Calu3 (cell line): ENCODE results near the gene DDR2. TPM values are rescaled to one million over a fixed set of nuclear protein-coding genes. Genes with fewer than 3 reads are reported as not detected.

Experiments
- BruUV-seq: library from RNA; stranded (reverse); fragments of 400-500 nt; replicated peaks from 2 replicates; lab custom pipeline; 2021; lab: Mats Ljungman, UMichigan
- CTCF ChIA-PET: fragments of 300-600 bp; sonication (Branson Sonifier 250); formaldehyde crosslinking; loops from one replicate; lab custom pipeline; 2022; ENCODE audit warnings: antibody characterized with exemption; lab: Charles Lee
- DNase-seq: peaks from one replicate; pipeline ENCODE4 v3.0.0; 2022
- H3K27ac Mint-ChIP-seq: one replicate; pipeline ENCODE4 v1.8.0; 2022; ENCODE audit warnings: mixed read lengths; ENCODE audit not compliant: unreplicated experiment
- H3K27me3 Mint-ChIP-seq: one replicate; pipeline ENCODE4 v1.8.0; 2022; ENCODE audit warnings: mixed read lengths; ENCODE audit not compliant: unreplicated experiment
- H3K36me3 Mint-ChIP-seq: one replicate; pipeline ENCODE4 v1.8.0; 2022; ENCODE audit warnings: mild to moderate bottlenecking, moderate library complexity, mixed read lengths; ENCODE audit not compliant: insufficient read depth, unreplicated experiment
- H3K4me1 Mint-ChIP-seq: one replicate; pipeline ENCODE4 v1.8.0; 2022; ENCODE audit warnings: mild to moderate bottlenecking, low read depth, mixed read lengths; ENCODE audit not compliant: unreplicated experiment
- H3K4me3 Mint-ChIP-seq: one replicate; pipeline ENCODE4 v1.8.0; 2022; ENCODE audit warnings: mild to moderate bottlenecking, low read depth, moderate library complexity, mixed read lengths; ENCODE audit not compliant: unreplicated experiment
- H3K9me3 Mint-ChIP-seq: one replicate; pipeline ENCODE4 v1.8.0; 2022; ENCODE audit warnings: low read depth, mixed read lengths; ENCODE audit not compliant: unreplicated experiment
- CTCF ChIP-seq: fragments of 200-600 bp; IDR thresholded peaks from one replicate; pipeline ENCODE4 v1.8.0; 2022; ENCODE audit warnings: antibody characterized with exemption; ENCODE audit not compliant: unreplicated experiment
- intact Hi-C: fragments of 100-400 bp; cut with micrococcal nuclease; formaldehyde crosslinking; loops from one replicate; pipeline ENCODE4 v1.10.0; 2022; ENCODE audit not compliant: unreplicated experiment
- total RNA-seq: library from RNA; stranded (reverse); gene quantifications from 2 replicates; pipeline ENCODE4 v1.2.3, GENCODE V29; 2022

The DDR2 gene
- total RNA-seq, 1 experiment from 2014 or later: 0.80 TPM

- no peak for TF ChIP-seq CTCF
- no peaks in the 10 kb centered on the region for H3K4me1 Mint-ChIP-seq
- peaks cover 3% of the 10 kb centered on the region for H3K36me3 Mint-ChIP-seq
- intact Hi-C loops: no loop called here
- no peak overlapping the region for H3K4me3 Mint-ChIP-seq
- BruUV-seq: no TSS peak
- H3K27ac Mint-ChIP-seq: no peak overlapping the region
- CTCF ChIA-PET: no interaction called here
- H3K27me3 Mint-ChIP-seq: no peaks in the 10 kb centered on the region
- H3K9me3 Mint-ChIP-seq: no peaks in the 10 kb centered on the region
- no peak for DNase-seq
These were observed 26.9 kb upstream of the DDR2 start for GRCh38 chr1:162605225-162605927.

GRCh38 chr1:162609306-162609705, 23.0 kb upstream of the DDR2 start:
- no TSS peak for BruUV-seq
- TF ChIP-seq CTCF: no peak
- Mint-ChIP-seq H3K27me3 (no peaks in the 10 kb centered on the region), H3K4me1 (no peaks in the 10 kb centered on the region), H3K4me3 (no peak overlapping the region), H3K36me3 (peaks cover 3% of the 10 kb centered on the region), H3K27ac (no peak overlapping the region), H3K9me3 (no peaks in the 10 kb centered on the region)
- intact Hi-C loops: no loop called here
- CTCF ChIA-PET: interaction anchor here (0.6 kb wide), 1 partner anchor 9 kb away, joined by 3 read pairs; no protein-coding TSS in a partner anchor
- DNase-seq: no peak

GRCh38 chr1:162612606-162613400, 19.5 kb upstream of the DDR2 start:
- Mint-ChIP-seq H3K4me3 (no peak overlapping the region), H3K4me1 (no peaks in the 10 kb centered on the region), H3K27me3 (no peaks in the 10 kb centered on the region), H3K36me3 (peaks cover 3% of the 10 kb centered on the region), H3K27ac (no peak overlapping the region), H3K9me3 (no peaks in the 10 kb centered on the region)
- intact Hi-C loops: loop anchor here (1.0 kb wide), 1 partner anchor 187 kb away; no protein-coding TSS in a partner anchor
- BruUV-seq: no TSS peak
- no peak for TF ChIP-seq CTCF
- CTCF ChIA-PET: interaction anchor here (1.5 to 2.1 kb wide), 2 partner anchors 187 to 255 kb away, joined by 4 to 18 read pairs; no protein-coding TSS in a partner anchor
- DNase-seq: no peak

- no peaks in the 10 kb centered on the region for H3K9me3 Mint-ChIP-seq
- no peak overlapping the region for H3K27ac Mint-ChIP-seq
- no peaks in the 10 kb centered on the region for H3K4me1 Mint-ChIP-seq
- intact Hi-C loops: no loop called here
- BruUV-seq: no TSS peak
- no peaks in the 10 kb centered on the region for H3K36me3 Mint-ChIP-seq
- CTCF ChIA-PET: interaction anchor here (0.7 kb wide), 1 partner anchor 143 kb away, joined by 6 read pairs; no protein-coding TSS in a partner anchor
- no peaks in the 10 kb centered on the region for H3K27me3 Mint-ChIP-seq
- H3K4me3 Mint-ChIP-seq: no peak overlapping the region
- TF ChIP-seq CTCF: no peak
- no peak for DNase-seq
These were observed 15.4 kb upstream of the DDR2 start for GRCh38 chr1:162616848-162617247.
